Testis (tissue), 2 donors: ENCODE results near the gene ACOT9.
"Not testable (repeated sequence)": the region's sequence is repeated elsewhere in the genome, so short reads cannot be mapped to it uniquely, and the experiment has no call there.

Source experiments
- POLR2A ChIP-seq: fragments of 450-650 bp; IDR thresholded peaks from one replicate; pipeline ENCODE4 v1.6.1; 2017; ENCODE audit warnings: antibody characterized with exemption, mild to moderate bottlenecking, moderate library complexity
- TF ChIP-seq, protein P1 (sequence below), 3 experiments: fragments of 450-650 bp in 2 of 3; fragments of 200-600 bp in 1 of 3; sonication (generic) in 1 of 3; IDR thresholded peaks; one replicate each; pipeline ENCODE4 v1.5.1; 2016 to 2019; ENCODE audit warnings: antibody characterized with exemption in 3 of 3, mild to moderate bottlenecking in 2 of 3, moderate library complexity in 1 of 3

DNA sequence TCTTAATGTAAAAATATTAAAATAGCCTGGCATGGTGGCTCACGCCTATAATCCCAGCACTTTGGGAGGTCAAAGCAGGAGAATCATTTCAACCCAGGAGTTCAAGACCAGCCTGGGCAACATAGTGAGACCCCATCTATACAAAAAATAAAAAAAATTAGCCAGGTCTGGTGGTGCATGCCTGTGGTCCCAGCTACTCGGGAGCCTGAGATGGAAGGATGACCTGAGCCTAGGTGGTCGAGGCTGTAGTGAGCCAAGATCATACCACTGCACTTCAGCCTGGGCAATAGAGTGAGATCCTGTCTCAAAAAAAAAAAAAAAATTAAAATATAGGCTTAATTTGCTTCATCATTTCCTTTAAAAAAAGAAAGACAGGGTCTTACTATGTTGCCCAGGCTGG is 66.6 kb downstream of the ACOT9 start:
- not testable (repeated sequence) for TF ChIP-seq POLR2A
- TF ChIP-seq, protein P1, sequence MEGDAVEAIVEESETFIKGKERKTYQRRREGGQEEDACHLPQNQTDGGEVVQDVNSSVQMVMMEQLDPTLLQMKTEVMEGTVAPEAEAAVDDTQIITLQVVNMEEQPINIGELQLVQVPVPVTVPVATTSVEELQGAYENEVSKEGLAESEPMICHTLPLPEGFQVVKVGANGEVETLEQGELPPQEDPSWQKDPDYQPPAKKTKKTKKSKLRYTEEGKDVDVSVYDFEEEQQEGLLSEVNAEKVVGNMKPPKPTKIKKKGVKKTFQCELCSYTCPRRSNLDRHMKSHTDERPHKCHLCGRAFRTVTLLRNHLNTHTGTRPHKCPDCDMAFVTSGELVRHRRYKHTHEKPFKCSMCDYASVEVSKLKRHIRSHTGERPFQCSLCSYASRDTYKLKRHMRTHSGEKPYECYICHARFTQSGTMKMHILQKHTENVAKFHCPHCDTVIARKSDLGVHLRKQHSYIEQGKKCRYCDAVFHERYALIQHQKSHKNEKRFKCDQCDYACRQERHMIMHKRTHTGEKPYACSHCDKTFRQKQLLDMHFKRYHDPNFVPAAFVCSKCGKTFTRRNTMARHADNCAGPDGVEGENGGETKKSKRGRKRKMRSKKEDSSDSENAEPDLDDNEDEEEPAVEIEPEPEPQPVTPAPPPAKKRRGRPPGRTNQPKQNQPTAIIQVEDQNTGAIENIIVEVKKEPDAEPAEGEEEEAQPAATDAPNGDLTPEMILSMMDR (IDR thresholded peaks at IDR 0.05): not testable (repeated sequence)
